Limb (tissue), 2 donors: ENCODE data around the gene MECP2.
A peak's percentile ranks its signal among the peaks of the same experiment; 100 is the strongest.

ENCODE experiments used
- DNase-seq, 2 donors: peaks; one replicate each; pipeline ENCODE4 v3.0.0-alpha.2; 2016; ENCODE audit errors: extremely low spot score in 2 of 2

The MECP2 gene

DNA sequence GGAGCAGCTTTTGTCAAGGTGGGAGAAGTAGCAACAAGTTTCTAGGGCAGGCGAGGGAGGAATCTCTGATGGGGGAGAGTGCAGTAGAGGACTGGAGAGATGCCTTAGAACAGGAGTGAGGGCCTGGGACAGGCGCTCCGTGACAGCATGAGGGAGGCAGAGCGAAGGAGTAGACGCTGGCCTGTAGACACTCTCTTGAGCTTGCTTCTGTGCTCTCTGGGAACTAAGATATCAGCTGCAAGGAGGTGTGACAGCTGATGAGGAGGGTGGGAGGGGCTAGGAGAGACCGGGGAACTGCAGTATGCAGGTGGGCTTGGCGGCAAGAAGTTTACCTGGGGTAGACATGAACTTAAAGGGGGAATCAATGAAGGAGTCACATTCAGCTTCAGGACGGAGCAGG lies 35.7 kb downstream of the MECP2 start:
- no peak for DNase-seq

DNA sequence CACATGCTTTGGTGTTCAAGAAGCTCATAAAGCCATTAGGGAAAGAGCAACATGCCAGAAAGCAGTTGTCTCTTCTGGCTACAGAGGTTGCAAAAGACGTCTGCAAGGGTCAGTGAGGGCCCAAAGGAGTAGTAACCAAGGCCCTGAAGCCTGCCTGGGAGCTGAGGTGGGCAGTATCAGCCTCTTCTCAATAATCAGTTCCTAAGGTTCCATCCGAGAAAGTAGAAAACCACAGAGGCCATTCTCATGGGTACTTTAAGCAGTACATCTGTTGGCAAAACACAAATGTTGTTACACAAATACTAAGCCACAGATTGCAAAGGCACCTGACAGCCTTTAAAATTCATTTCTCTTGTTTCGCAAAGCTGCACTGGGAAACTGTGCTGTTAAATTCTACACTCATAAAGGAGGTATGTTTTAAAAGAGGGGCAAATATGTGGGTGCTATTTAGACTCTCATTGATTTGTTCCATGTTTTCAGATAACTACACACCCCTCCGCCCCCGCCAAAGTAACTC lies 37.7 kb downstream of the MECP2 start:
- no peak for DNase-seq

GRCh38 chrX:154059231-154059630 lies 38.3 kb downstream of the MECP2 start:
- DNase-seq: no peak

DNA sequence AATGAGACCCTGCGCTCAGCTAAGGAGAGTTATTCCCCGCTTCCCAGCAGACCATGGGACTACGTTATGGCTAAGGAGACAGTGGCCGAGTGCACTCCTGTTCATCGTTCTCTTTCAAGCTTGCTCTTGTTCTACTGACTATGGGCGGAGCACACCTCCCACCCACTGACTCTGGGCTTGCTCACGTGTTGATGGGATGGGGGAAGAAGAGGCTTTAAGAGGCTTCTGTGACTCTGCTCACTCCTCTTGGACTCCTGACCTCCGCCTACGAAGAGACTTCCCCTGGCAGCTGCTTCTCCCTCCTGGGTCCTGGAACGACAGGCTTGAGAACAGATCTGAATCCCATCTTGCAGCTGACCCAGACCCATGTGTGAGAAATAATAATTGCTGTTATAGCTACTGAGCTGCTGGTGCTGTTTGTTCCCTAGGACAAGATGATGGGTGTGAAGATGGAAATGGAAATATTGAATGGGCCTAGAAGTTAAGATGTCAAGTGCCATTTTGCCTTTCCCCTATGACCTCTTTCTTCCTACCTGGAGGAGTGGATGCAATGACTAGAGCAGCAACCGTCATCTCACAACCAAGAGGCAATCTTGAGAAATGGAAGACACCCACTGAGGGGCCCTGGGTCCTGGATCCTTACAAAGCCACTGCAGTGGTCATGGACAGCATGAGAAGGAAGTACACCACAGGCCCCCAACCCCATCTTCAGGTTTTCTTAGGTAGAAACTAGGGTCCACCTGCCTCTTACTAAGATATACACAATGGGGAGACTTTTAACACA lies 39.1 kb downstream of the MECP2 start:
- no peak for DNase-seq

DNA sequence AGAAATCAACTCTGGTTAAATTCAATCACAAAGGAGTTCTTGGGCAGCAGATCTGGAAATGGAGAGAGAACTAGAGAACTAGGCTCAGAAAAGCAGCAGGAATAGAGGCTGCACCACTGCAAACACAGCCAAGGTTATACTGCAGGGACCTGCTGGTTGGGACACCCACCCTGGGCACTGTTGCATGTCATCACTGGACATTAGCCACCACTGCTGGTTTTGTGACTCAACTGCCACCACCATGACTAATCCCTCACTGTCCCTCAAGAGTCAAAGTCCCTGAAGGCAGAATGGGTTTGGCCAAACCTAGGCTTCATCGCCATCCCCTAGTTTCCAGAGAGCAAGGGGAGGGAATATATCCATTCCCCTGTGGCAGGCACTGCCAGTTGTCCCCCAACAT lies 39.7 kb downstream of the MECP2 start:
- no peak for DNase-seq

- no peak for DNase-seq
Observed at GRCh38 chrX:154056770-154057241, 40.7 kb downstream of the MECP2 start.

DNA sequence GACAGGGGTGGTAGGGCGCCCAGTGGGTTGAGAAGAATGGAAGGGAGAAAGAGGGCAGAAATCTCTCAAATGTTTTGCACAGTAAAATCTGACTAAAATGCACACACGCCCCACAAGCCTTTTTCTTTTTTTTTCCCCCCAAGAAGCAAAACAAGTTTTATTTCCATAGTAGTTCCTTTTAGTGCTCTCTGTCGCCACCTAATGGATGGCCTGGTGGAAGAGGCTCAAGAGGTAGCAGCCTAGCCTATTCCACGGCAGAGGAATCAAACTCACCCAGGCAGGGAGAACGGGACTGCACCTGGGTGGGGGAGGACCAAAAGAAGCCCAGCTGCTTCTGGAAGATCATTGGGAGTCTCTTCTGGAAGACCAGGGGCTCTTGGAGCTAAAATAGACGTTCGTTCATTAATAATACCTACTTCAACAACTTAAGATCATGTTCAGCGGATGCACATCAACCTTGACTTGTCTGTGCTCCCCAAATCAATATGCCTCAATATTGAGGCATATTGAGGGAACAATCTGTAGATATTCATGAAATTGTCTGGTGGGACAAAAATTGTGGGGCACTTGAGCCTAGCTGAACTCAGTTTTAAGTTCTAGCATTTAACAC lies 46.2 kb downstream of the MECP2 start:
- peak; percentile 42 to 74 for DNase-seq

DNA sequence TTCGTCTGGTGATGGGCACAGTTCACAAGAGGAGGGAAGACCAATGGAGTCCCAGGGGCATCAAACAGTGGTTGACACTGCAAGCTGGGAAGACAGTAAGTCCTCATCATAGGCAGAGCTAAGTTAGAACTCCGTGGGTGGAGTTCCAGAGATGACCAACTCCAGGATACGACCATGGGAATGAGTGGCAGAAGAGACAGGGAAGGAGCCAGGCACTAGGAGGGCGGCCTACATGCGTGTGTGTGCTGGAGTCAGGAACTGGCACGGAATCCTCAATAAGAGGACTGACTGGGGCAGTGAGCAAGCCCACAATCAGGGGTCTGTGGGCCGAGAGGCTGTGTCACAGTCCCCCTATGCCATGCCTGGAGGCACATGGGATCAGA lies 47.4 kb downstream of the MECP2 start:
- no peak for DNase-seq

GRCh38 chrX:154049209-154050112 lies 48.1 kb downstream of the MECP2 start:
- no peak for DNase-seq

DNA sequence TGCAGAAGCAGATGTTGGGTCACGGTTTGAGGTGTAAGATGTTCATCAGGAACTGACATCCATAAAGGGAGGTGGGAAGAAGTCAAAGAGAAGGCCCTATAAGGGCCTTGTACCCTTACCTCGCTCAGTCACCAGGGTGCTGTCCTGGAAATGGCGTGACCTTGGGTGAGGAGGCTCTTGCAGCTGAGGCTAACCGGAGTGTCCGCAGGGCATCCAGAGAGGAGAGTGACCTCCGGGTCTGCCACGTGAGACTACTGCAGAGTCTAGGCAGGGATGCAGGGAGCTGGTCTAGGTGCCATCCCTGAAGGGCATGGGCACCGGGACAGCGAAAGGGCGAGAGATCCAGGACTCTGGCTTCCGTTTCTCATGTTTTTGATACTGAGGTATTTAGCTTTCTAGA lies 49.1 kb downstream of the MECP2 start:
- no peak for DNase-seq

DNA sequence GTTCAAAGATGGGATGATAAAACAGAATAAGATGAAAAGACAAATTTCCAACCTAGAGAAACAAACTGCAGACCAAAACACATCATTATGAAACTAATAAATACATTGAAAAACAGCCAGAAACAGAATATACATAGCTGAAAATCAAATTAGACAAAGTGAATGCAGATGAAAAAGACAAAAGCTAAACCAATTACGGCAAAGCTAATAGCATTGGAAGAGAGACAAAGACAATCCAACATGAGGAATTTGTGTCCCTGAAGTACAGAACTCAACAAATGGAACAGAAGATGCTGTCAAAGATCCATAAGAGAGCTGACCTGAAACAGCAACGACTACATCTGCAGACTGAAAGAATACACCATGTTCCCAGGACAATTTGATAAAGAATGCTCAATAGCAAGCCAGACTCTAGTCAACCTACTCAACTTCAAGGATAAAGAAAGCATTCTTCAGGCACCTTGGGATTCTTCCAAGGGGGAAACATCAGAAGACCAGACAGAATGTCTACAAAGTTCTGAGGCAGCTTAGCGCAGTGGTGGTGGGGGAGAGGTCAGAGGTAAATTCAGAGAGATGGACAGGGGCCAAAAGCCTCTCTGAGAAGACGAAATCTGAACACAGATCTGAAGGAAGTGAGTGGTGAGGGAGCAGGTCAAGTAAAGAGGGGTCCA lies 50.4 kb downstream of the MECP2 start:
- peak in 1 of 2 donors; percentile 3 for DNase-seq

DNA sequence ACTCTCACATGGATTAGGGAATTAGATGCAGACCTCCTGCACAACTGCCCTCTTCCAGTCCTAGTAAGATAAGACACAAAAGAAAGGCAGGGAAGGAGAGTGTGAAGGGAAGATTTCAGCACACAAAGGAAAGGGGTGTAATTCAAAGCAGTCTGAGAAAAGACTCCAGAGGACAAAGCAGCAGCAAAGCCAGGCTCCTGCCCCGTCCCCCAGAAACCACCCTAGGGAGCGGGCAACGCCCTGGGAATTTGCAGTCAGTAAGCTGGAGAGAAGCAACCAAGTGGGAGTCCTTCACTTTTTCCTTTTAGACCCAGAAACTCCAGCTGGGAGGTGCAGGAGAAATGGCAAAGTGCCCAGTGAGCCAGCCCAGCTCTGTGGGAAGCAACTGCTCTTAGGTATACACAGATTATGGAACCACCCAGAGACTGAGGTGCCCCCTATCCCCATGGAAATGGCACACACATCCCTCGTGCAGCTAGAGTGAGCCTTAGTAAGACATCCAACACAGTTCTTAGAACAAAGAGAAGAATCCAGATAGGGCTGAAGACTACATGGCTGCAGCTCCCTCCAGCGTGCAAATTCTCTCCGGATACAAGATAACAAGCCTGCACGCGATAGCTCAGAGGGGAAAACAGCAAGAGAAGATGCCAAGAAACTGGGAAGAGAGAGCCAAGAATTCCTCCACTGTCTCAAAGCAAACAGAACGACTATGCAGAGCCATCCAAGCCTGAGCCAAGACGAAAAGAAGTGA lies 51.3 kb downstream of the MECP2 start:
- DNase-seq: peak; percentile 47 to 67

GRCh38 chrX:154044091-154044490 lies 53.4 kb downstream of the MECP2 start:
- no peak for DNase-seq

DNA sequence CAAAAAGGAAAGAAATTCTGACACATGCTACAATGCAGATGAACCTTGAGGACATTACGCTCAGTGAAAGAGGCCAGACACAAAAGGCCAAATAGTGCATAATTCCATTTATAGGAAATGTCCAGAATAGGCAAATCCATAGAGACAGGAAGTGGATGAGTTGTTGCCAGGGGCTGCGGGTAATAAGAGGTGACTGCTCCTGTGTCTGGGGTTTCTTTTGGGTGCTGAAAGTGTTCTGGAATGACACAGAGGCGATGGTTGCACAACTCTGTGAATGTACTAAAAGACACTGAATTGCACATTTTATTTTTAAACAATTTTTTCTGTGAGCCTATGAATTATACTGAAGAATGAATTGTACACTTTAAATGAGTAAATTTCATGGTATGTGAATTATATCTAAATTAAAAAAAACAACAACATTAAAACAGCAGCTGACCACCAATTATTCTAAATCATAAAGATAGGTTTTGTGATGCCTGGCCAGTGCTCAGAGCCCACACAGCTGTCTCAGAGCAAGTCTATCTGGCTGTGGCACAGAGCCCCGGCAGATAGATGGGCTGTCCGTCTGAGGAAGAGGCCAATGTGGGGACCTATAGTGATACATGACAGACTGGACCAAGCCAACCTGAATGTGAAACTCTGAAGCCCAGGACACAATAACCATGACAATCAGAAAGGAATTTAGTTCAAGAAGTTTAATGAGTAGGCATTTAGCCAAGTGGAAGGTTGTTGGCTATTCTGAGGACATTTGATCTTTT lies 54.3 kb downstream of the MECP2 start:
- no peak for DNase-seq

GRCh38 chrX:154040863-154041262 lies 56.7 kb downstream of the MECP2 start:
- no peak for DNase-seq

GRCh38 chrX:154040307-154040756 lies 57.2 kb downstream of the MECP2 start:
- DNase-seq: no peak

GRCh38 chrX:154039577-154039976 lies 57.9 kb downstream of the MECP2 start:
- no peak for DNase-seq

DNA sequence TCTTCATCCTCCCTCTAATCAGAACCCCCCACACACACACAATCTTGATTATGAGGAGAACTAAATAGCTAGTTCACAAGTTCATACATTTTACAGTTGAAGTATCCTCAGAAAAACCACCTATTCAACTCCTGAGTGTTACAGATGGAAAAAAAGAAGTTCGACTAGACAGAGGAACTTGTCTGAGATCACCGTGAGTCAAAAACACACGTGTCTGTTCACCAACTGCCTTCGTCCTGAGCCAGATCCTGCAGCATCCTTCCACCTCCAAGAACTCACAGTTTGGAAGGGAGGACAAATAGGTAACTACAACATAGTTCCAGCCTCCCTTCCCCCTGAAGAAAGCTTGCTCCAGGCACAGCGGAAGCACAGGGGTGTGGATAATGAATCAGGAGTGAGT lies 58.9 kb downstream of the MECP2 start:
- DNase-seq: no peak

GRCh38 chrX:154037754-154038153 lies 59.8 kb downstream of the MECP2 start:
- no peak for DNase-seq

- DNase-seq: no peak
Observed at GRCh38 chrX:154036513-154036912, 61.0 kb downstream of the MECP2 start.
